ENCODE data around the gene ZNF705A.
"Not testable (repeated sequence)": the region's sequence is repeated elsewhere in the genome, so short reads cannot be mapped to it uniquely, and the experiment has no call there.

ZNF705A gene

DNA sequence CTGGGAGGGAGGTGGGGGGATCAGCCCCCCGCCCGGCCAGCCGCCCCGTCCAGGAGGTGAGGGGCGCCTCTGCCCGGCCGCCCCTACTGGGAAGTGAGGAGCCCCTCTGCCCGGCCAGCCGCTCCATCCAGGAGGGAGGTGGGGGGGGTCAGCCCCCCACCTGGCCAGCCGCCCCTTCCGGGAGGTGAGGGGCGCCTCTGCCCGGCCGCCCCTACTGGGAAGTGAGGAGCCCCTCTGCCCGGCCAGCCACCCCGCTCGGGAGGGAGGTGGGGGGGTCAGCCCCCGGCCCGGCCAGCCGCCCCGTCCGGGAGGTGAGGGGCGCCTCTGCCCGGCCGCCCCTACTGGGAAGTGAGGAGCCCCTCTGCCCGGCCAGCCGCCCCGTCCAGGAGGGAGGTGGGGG lies 27.4 kb downstream of the ZNF705A start:
- not testable (repeated sequence) for DNase-seq (ENCODE audit: low spot score)

DNA sequence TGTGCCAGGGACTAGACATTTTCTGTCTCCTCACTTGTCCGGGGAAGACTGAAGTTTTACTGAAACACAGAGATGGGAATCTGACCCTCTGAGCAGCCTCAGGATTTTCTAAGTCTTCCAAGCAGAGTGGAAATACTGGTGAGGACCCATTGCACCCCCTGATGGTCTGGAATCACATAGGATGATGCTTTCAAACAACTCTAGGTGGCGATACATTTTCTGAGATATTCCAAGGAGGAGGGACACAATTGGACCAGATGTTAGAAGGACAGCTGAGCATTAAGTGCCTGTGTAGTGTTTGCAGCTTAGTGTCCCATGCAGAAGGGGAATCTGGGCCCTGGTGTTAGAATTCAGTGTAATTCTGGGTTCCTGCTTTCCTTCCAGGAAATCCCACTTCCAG lies 31.3 kb downstream of the ZNF705A start:
- DNase-seq (ENCODE audit: low spot score): not testable (repeated sequence)

DNA sequence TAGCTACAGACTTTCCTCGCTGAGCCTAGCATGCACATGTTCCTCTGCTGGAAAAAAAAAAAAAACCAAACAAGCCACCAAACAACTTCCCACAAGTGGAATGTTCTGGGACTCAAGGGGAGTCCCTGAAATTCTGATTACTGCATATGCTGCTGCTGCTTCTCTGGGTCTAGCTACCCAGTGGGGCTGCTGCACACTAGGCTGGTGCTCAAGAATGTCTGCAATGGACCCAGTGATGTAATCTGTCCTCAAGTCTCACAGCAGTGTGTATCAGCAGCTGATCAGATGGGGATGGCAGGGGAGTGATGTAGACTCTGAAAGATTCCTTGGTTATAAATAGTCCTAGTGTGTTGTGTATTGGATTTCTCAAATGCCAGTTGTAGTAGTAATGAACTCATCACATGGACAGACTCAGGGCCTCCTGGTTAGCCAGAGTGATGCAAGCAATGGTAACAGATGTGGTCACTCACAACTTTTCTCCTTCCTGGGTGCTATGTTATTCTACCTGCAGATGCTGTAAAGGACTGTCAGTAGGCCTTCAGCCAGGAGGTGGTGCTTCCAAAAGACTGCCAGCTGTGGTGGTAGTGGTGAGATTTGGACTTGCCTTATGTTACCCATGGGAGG lies 41.0 kb downstream of the ZNF705A start:
- DNase-seq (ENCODE audit: low spot score): not testable (repeated sequence)

DNA sequence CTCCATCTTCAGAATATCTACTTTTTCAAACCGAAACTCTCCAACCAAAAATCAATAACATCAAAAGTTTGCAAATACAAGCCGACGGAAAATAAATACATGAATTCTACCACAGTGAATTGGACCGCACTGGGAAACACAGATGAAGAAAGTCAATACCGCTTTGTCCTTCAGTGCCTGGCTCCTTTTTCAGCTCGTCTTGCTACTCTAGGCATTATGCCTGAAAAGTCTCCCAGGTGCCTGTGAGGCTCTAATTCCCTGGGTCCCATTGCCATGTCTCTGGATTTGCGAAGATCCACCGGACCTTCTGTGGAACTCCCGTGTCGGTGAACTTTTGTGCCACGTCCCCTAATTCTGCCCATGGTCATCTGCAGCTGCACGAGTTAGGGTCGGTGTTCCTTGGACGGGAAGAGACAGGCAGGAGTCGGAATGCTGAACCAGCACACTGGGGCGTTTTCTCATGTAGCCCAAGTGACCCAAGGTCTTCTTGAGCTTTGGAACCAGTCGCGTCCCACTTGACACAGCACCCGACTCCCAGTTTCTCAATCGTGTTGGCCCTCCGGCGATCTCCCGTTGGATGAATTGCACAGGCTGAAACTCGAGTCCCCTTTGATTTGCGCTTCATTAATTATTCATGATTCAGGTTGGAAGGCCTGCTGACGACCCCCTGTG lies 62.0 kb downstream of the ZNF705A start:
- not testable (repeated sequence) for DNase-seq (ENCODE audit: low spot score)

DNA sequence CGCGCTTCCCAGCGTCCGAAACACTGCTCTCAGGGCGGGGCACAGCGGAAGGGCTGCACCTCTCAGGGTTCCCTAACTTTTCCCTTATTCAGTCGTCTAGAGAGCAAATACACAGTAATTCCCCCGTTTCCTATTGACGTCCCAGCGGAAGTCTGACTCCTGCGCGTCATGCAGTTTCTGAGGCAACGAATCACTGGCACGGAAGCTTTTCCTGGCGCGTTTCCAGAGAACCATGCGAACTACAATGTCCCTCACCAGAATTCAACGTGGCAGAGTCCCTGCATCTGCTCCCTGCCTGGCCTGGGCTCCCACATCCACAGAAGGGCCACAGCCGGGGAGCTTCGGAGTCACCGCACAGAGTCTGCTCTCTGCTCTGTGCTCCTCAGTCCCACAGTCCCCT lies 64.6 kb downstream of the ZNF705A start:
- DNase-seq (ENCODE audit: low spot score): not testable (repeated sequence)

DNA sequence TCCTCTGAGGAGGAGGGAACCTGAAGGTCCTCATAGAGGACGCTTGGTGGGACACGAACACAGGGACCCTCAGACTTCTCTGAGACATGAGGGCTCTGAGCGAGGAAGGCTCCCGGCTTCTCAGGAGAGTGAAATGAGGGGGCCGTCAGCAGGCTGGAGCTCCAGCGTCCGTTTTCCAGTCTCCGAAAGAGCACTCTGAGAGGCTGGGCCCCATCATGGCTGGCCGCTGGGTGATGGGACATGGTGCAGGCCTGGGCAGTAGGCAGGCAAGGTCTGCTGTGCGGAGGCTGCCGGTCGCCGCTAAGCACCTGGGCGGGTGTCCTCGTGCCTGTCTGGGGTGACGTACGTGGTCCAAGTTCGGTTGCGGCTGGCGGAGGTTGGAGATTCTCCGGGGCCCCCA lies 65.0 kb downstream of the ZNF705A start:
- DNase-seq (ENCODE audit: low spot score): not testable (repeated sequence)

DNA sequence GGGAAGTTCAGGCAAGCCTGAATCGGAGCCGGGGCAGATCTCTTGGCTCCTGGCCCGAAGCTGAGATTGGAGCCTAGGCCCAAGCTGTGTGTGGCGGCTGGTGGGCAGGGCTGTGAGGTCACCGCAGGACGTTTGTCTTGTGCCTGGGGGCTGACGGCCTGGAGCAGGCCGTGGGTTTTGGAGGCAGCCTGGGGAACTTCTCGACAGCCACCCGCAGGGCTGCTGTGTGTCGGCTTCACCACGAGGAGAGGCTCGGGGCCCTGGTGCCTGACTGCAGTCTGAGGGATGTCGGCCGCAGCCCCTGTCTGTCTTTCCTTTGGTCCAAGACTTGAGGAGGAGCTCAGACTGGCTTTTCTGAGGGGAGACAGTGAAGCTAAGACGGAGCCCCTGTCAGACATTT lies 65.5 kb downstream of the ZNF705A start:
- DNase-seq (ENCODE audit: low spot score): not testable (repeated sequence)

DNA sequence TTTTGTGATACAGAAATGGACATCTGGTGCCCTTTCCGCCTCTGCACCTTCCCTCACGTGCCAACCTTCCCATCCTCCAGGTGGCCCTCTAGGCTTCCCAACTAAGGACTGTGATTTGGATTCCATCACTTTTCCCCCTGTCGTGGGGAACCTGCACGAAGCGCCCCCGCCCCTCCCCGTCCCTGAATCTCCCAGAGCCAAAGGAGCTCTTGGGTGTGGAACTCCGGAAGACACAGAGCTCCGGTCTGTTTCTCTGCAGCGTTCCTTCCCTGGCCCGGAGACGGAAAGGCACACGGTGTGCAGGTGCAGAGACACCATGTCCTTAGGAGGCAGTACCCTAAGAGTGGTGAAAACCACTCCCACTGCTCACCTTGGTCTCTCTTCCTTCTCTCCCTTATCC lies 66.8 kb downstream of the ZNF705A start:
- not testable (repeated sequence) for DNase-seq (ENCODE audit: low spot score)

DNA sequence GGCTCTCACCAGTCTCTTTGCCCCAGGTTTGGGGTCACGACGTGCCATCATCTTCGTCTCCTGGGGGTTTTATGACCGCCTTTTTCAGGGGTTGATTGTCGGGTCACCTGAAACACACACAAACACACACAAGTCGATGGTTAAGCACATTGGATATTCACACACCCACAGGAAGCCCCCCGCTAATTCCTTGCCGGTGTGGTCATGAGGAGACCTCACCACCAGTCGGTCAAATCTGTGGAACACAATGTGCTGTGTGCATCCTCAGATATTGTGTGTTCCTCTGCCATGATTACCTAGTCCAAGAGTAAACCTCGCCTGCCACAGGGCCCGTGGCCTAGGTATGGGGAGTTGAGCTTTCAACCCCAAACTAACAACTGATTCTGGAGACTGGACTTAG lies 68.0 kb downstream of the ZNF705A start:
- not testable (repeated sequence) for DNase-seq (ENCODE audit: low spot score)

DNA sequence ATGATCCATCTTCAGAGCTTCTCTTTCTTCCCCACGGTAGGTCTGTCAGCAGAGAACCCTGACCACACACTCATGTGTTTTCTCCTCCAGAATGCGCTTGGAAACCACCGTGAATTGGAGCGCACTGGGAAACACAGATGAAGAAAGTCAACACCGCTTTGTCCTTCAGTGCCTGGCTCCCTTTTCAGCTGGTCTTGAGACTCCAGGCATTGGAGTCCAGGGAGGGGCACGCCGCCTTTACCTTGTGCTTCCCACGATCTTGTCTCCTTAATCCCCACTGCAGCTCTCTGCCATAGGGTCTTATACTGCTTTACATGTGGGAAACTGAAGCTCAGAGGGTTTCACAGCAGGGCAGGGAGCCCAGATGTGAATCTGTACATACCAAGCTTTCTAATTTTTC lies 69.5 kb downstream of the ZNF705A start:
- DNase-seq (ENCODE audit: low spot score): no peak

DNA sequence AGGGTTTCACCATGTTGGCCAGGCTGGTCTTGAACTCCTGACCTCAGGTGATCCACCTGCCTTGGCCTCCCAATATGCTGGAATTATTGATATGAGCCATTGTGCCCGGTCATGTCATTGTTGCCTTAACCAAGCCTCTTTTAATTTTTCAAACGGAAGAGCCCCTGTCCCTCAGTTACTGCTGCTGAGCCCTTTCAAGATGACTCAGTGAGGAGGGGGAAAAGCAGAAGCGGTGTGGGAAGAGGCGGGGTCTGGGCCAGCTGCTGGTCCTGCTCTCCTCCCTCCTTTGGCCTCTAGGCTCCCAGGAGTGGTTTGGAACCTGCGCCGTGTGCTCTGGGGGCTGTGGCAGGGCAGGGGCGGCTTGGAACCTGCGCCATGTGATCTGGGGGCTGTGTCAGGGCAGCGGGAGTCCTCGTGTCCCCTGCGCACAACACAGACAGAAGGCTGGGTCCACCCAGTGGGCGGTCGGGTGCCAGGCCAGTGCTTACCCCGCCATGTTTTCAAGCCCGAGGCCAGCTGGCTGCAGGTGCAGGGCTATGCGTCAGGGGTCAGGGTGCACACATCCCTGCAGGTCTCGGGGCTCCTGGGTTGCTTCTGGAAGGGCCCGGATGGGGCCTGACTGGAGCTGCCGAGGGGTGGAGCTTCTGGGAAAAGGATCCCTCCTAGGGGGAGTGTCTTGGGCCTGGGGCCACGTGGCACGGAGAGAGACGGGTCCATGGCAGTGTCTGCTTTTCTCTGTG lies 70.3 kb downstream of the ZNF705A start, which contains the start of gene FAM90A1:
FAM90A1 (minus strand) TSS at position 627 of the 740 bp plus-strand sequence. CDS start 2,786 bp downstream, outside the sequence.
- not testable (repeated sequence) for DNase-seq (ENCODE audit: low spot score)

DNA sequence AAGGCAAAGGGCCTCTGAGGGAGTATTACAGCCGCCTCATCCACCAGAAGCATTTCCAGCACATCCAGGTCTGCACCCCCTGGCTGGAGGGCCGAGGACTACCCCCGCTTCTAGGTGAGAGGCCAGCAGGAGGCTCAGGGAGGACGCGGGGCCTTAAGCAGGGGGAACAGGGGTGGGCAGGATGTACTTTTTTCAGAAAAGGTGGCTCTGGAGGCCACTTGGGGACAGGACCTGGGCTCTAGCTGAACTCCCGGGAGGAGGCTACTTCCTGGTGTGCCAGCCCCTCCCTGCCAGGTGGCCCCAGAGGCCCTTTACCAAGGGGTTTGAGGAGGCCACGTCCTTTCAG lies 70.9 kb downstream of the ZNF705A start:
- not testable (repeated sequence) for DNase-seq (ENCODE audit: low spot score)

DNA sequence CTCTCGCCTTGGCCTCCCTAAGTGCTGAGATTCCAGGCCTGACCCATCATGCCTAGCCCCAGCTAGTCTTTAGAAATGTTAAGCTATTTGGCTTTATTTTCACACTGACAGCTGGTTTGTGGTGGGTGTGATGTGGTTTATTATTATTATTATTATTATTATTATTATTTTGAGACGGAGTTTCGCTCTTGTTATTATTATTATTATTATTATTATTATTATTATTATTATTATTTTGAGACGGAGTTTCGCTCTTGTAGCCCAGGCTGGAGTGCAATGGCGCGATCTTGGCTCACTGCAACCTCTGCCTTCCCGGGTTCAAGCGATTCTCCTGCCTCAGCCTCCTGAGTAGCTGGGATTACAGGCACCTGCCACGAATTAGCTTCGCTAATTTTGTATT lies 71.8 kb downstream of the ZNF705A start:
- not testable (repeated sequence) for DNase-seq (ENCODE audit: low spot score)

DNA sequence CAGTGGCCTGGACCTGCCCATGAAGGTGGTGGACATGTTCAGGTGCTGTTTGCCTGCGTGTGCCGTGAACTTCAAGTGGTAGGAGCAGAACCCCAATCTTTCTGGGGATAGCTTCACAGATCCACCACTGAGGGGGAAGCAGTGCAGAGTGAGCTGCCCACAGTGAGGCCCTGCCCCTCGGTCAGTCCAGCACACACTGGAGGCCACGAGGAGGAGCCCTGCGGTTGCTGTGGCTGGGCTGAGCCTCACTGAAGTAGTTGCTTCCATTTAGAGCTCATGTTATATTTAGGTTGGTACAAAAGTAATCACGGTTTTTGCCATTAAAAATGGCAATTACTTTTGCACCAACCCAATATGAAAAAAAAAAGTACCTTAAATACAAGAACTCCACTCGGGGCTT lies 72.7 kb downstream of the ZNF705A start:
- not testable (repeated sequence) for DNase-seq (ENCODE audit: low spot score)

All from NAMALWA (cell line).